HL-60 (cell line): ENCODE results near the gene CPED1.

ENCODE experiments used
- CTCF ChIP-seq: IDR thresholded peaks from one replicate; pipeline ENCODE4 v1.5.1; 2011; ENCODE audit warnings: low read length, control low read depth, inconsistent platforms; ENCODE audit not compliant: insufficient read depth
- GABPA ChIP-seq: IDR thresholded peaks from 2 replicates; pipeline ENCODE4 v1.6.1; 2012; ENCODE audit warnings: low read depth
- POLR2AphosphoS5 ChIP-seq: IDR thresholded peaks from 2 replicates; pipeline ENCODE4 v1.6.1; 2012; ENCODE audit warnings: low read depth
- REST ChIP-seq: IDR thresholded peaks from 2 replicates; pipeline ENCODE4 v1.6.1; 2012; ENCODE audit warnings: low read depth; ENCODE audit not compliant: insufficient replicate concordance
- SPI1 ChIP-seq: IDR thresholded peaks from 2 replicates; pipeline ENCODE4 v1.6.1; 2012; ENCODE audit warnings: low read depth, mild to moderate bottlenecking, borderline replicate concordance

GRCh38 chr7:121327671-121328070 is 339.2 kb downstream of the CPED1 start:
- TF ChIP-seq CTCF (no peak), POLR2AphosphoS5 (no peak), SPI1 (no peak), REST (no peak), GABPA (no peak)
